WTC11 (cell line): ENCODE data around the gene TMEM140.

ENCODE experiments used
- MXD4 ChIP-seq: fragments of 250-450 bp; sonication (Bioruptor Pico); IDR thresholded peaks from 2 replicates; pipeline ENCODE4 v1.8.0; 2021; ENCODE audit warnings: mild to moderate bottlenecking, moderate library complexity, borderline replicate concordance
- NR3C1 ChIP-seq: sonication (generic); formaldehyde crosslinking; conservative IDR thresholded peaks from 2 replicates; pipeline ENCODE4 v1.8.1; 2023; ENCODE audit warnings: low read depth, mild to moderate bottlenecking, missing genetic modification reagents
- TEAD4 ChIP-seq: sonication (generic); formaldehyde crosslinking; IDR thresholded peaks from 2 replicates; pipeline ENCODE4 v1.8.0; 2022; ENCODE audit warnings: mild to moderate bottlenecking, missing genetic modification reagents
- TF ChIP-seq, protein P1 (sequence below): sonication (generic); formaldehyde crosslinking; IDR thresholded peaks from 2 replicates; pipeline ENCODE4 v1.8.1; 2023; ENCODE audit warnings: mild to moderate bottlenecking, missing genetic modification reagents, moderate library complexity
- TF ChIP-seq, protein P2 (sequence below): fragments of 200-600 bp; IDR thresholded peaks from 2 replicates; pipeline ENCODE4 v1.8.0; 2022; ENCODE audit warnings: antibody characterized with exemption
- TF ChIP-seq, protein P3 (sequence below): sonication (generic); formaldehyde crosslinking; IDR thresholded peaks from 2 replicates; pipeline ENCODE4 v1.8.0; 2022; ENCODE audit warnings: mild to moderate bottlenecking, missing genetic modification reagents
- TF ChIP-seq, protein P4 (sequence below): sonication (generic); formaldehyde crosslinking; IDR thresholded peaks from 2 replicates; pipeline ENCODE4 v1.8.1; 2023; ENCODE audit warnings: mild to moderate bottlenecking, missing genetic modification reagents

DNA sequence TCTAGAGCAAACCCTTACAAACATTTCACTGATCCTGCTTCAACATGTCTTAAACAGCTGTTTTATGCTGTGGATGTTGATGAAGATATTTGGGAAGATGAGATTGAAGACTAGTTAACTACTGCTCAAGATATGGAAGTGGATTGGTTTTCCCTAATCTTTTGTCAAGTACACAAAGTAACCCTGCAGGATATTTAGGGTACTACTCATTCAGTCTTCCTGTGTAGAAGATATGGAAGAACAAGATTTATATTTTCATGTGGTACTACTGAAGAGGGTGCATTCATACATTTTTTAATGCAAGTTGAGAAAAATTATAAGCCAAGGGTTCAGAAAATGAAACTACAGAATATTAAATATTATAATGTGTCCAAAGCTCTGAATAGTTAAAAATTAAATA is 18.3 kb upstream of the TMEM140 start:
- TF ChIP-seq, protein P1, sequence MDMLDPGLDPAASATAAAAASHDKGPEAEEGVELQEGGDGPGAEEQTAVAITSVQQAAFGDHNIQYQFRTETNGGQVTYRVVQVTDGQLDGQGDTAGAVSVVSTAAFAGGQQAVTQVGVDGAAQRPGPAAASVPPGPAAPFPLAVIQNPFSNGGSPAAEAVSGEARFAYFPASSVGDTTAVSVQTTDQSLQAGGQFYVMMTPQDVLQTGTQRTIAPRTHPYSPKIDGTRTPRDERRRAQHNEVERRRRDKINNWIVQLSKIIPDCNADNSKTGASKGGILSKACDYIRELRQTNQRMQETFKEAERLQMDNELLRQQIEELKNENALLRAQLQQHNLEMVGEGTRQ (CRISPR knock-in tag), result no peak
- no peak for TF ChIP-seq NR3C1 (CRISPR knock-in tag)
- TF ChIP-seq, protein P2, sequence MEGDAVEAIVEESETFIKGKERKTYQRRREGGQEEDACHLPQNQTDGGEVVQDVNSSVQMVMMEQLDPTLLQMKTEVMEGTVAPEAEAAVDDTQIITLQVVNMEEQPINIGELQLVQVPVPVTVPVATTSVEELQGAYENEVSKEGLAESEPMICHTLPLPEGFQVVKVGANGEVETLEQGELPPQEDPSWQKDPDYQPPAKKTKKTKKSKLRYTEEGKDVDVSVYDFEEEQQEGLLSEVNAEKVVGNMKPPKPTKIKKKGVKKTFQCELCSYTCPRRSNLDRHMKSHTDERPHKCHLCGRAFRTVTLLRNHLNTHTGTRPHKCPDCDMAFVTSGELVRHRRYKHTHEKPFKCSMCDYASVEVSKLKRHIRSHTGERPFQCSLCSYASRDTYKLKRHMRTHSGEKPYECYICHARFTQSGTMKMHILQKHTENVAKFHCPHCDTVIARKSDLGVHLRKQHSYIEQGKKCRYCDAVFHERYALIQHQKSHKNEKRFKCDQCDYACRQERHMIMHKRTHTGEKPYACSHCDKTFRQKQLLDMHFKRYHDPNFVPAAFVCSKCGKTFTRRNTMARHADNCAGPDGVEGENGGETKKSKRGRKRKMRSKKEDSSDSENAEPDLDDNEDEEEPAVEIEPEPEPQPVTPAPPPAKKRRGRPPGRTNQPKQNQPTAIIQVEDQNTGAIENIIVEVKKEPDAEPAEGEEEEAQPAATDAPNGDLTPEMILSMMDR, result no peak
- TF ChIP-seq, protein P3, sequence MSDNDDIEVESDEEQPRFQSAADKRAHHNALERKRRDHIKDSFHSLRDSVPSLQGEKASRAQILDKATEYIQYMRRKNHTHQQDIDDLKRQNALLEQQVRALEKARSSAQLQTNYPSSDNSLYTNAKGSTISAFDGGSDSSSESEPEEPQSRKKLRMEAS (CRISPR knock-in tag), result no peak
- TF ChIP-seq MXD4 (CRISPR knock-in tag), result no peak
- no peak for TF ChIP-seq TEAD4 (CRISPR knock-in tag)
- TF ChIP-seq, protein P4, sequence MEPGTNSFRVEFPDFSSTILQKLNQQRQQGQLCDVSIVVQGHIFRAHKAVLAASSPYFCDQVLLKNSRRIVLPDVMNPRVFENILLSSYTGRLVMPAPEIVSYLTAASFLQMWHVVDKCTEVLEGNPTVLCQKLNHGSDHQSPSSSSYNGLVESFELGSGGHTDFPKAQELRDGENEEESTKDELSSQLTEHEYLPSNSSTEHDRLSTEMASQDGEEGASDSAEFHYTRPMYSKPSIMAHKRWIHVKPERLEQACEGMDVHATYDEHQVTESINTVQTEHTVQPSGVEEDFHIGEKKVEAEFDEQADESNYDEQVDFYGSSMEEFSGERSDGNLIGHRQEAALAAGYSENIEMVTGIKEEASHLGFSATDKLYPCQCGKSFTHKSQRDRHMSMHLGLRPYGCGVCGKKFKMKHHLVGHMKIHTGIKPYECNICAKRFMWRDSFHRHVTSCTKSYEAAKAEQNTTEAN (CRISPR knock-in tag), result no peak
